HG02870 (cell line): ENCODE measurements around the gene OBP2A.
"Not testable (repeated sequence)": the region's sequence is repeated elsewhere in the genome, so short reads cannot be mapped to it uniquely, and the experiment has no call there.

Experiments
- ATAC-seq: cut with Tn5 transposase; IDR thresholded peaks from one replicate; pipeline ENCODE4 v1.9.1; 2021; ENCODE audit warnings: mild to moderate bottlenecking, moderate library complexity; ENCODE audit not compliant: unreplicated experiment

Gene OBP2A

GRCh38 chr9:135526089-135526729 lies 19.7 kb upstream of the OBP2A start:
- no peak for ATAC-seq

DNA sequence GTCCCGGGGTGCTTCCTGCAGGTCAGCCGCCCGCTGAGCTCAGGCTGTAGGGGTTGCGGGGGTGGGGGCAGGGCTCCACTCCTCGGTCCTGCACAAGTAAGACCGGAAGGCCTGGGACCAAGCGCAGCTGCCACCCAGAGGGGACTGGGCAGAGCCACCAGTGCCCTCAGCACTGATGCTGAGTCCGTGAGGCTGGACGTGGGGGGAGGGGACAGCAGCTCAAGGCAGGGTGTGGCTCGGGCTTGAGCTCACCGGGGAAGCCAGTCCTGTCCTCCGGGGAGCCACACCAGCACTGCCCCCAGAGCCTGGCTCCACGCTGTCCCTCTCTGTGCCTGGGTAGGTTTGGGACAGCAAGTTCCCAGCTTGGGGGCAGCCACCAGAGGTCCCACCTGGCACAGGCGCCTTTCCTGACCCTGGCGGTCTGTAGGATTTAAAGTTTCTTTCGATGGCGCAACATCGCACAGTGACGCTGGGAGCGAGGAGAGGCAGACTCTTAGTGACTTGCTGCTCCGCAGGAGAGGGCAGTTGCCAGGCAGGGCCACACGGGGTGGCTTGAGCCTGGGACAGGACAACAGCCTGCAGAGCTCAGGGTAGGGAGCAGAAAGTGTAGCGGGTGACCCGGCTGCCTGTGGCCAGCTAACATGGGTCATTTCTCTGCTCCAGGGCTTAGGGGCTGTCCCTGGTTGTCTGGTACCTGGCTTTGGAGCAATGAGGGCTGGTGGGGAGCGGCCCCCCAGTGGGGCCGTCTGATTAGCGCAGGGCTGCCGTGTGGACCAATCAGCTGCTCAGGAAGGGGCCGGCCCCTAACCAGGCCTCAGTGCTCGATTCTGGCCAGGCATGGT lies 19.0 kb upstream of the OBP2A start:
- no peak for ATAC-seq

GRCh38 chr9:135528842-135529435 lies 17.0 kb upstream of the OBP2A start:
- not testable (repeated sequence) for ATAC-seq

DNA sequence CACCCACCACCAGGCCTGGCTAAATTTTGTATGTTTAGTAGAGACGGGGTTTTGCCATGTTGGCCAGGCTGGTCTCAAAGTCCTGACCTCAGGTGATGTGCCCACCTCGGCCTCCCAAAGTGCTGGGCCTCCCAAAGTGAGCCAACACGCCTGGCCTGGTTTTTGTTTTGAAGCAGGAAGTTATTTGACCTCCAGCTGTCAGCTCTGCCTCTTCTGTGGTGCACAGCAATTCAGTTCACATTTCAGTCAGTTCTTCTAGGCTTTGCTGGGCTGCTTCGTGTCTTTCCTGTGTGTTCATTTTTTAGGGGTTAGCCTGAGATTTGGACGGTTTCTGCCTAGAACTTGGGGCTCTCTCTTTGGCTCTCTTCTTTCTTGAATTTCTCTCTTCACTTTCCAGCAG lies 15.8 kb upstream of the OBP2A start:
- ATAC-seq, result no peak

- ATAC-seq, result no peak
Observed at GRCh38 chr9:135531096-135531495, 14.8 kb upstream of the OBP2A start.

DNA sequence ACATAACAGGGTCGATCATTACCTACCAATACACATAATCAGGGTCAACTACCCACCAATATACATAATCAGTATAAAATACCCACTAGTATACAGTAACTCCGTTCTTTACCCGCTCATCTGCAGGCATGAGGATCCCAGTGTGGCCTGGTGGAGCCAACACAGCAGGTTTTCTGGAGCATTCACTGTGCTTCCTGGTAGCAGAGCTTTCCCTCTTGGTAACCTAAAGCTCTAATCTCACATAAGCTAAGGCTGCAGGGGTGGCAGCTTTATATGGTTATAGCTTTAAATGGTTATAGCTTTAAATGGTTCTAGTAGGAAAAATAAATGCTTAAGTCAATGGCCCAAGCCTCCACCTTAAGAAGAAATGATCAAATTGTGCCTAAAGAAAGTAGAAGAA lies 12.8 kb upstream of the OBP2A start:
- no peak for ATAC-seq

DNA sequence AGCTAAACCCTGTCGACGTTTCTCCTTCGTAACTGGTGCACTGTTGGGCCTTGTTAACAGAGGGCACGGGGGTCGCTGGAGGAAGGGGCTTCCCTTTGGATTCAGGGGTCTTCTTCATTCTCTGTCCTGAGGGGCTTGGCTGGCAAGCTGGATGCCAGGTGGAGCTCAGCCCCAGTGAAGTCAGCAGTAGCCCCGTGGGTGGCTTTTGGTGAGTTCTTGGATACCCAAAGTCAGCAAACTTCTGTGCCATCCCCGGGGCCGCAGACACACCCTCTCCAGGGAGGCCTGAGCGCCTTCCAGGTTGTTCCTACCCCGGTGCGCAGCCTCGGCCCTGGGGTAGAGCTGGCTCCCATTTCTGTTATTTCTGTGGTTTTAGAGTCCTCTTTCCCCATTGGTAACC lies 12.3 kb upstream of the OBP2A start:
- no peak for ATAC-seq

DNA sequence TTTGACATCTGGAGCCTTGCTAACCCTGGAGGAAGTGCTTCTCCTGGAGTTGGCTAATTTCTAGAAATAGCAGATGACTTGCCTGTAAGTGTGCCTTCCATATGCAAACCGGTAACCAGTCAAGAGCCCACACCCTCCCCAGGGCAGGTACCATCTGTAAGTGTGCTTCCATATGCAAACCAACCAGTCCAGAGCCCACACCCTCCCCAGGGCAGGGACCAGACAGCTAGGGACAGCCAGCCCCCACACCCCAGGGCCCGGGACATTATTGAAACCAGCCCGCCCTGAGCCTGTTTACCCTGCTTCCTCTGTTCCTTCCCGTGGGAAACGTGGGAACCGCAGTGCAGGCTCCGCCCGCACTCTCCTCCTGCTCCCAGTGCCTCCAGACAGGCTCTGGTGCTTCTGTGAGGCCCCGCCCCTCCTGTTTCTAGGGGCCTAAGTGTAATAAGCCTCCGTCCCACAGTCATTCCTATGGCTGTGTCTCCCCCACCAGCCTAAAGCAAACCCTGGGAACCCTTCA lies 11.7 kb upstream of the OBP2A start:
- ATAC-seq, result not testable (repeated sequence)

- not testable (repeated sequence) for ATAC-seq
Observed at GRCh38 chr9:135534826-135535225, 11.1 kb upstream of the OBP2A start.

DNA sequence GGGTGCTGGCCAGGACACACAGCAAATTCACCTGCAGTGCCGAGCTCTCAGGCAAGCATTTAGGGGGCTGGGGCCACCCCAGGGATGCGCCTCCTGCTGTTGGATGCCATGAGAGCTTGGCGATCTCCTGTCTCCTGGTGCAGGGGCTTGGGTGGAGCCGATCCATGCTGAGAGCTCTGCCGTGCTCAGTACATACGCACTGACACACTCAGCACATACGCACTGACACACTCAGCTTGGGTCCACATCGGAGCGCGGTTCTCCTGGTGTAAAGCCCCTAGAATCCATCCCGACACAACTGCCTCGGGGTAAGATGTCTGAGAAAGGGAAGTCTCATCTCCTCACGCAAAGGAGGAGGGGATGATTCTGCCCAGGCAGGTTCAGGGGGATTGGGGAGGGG lies 10.3 kb upstream of the OBP2A start:
- not testable (repeated sequence) for ATAC-seq

GRCh38 chr9:135536216-135536615 lies 9.7 kb upstream of the OBP2A start:
- ATAC-seq, result no peak

DNA sequence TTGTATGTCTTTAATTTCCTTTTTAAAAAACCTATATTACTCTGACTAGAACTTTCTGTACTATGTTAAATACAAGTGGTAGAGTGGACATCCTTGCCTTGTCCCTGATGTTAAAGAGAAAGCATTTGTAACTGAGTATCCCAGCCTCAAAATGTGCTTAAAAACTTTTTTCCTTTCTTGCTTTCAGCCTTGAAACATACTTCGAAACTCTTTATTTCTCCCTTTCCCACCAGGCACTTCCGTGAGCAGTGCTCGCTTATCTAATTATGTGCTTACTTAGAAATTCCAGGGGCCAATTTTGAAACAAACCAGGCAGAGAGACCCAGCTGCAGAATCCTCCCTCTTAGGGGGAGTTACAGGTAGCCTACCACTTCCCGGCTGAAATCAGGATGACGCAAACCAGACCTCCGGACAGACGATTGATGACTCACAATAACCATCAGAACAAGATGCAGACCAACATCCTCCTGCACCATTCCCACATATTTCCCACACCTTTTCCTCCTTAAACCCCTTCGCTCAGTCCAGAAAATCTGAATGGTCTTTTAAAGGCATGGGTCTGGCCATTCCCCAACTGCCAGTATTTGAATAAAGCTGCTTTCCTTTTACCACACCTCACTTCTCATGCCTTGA lies 2.5 kb upstream of the OBP2A start:
- not testable (repeated sequence) for ATAC-seq

DNA sequence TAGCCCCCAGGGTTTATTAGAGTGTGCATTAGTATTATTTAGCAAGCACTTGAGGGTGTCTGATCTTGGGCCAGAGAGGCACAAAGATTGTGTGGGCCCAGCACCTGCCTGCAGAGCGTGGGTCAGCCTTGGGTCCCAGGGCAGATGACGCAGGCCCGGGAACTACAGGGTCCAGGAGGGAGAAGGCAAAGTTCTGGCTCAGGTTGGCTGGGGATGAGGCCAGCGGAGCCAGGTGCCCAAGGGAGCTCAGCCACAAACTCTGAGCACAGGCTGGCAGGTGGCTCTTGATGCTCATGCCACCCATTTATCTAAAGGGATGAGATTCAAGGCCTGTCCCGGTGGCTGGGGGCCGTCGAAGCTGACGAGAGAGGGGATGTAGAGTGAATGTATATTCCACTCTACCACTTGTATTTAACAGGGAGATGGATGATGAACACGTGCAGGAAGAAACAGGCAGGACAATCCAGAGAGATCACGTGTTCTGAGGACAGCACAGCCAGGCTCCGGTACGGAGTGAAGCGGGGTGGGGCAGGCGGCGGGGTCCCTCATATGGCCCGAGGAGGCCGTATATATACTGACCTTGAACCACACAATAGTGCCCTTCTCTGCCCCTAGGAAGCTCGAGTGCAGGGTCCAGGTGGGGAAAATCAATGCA lies 818 bp upstream of the OBP2A start:
- no peak for ATAC-seq

GRCh38 chr9:135546792-135547617 lies 1.1 kb downstream of the OBP2A start:
- not testable (repeated sequence) for ATAC-seq

- ATAC-seq, result no peak
Observed at GRCh38 chr9:135547756-135548736, 2.1 kb downstream of the OBP2A start.

GRCh38 chr9:135549478-135550343 lies 3.8 kb downstream of the OBP2A start:
- not testable (repeated sequence) for ATAC-seq

DNA sequence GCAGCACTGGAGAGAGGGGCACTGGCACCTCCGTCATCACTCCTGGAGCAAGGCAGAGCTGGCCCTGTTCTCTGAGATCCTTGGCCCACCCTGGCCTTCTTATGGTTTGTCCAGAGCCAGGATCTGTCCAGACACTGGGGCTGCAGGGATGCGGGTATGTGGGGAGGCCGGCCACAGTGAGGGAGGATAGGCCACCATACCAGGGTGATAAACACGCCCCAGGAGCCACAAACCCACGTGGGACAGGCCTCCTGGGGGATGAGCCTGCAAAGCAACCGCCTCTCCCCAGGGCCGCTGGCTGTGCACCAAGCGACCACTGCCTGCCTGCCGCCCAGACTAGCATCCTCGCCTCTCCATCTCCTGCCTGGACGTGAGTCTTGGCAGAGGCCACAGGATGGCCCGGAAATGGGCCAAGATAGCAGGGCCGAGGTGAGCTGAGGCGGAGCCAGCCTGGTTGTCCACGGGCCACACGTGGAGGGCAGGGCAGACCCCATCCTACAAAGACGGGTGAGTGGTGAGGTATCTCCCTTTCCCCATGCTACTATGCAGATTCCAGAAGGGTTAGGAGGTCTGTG lies 4.5 kb downstream of the OBP2A start:
- ATAC-seq, result no peak
